Lower leg skin (tissue), 3 donors: ENCODE data around the gene NRDC.

Experiments used
- POLR2A ChIP-seq, 2 donors: fragments of 450-650 bp; IDR thresholded peaks; one replicate each; pipeline ENCODE4 v1.6.1; 2016 to 2017; ENCODE audit warnings: antibody characterized with exemption in 2 of 2, mild to moderate bottlenecking in 1 of 2, moderate library complexity in 1 of 2
- TF ChIP-seq, protein P1 (sequence below), 3 donors: fragments of 450-650 bp; IDR thresholded peaks; one replicate each; pipeline ENCODE4 v1.5.1; 2016; ENCODE audit warnings: antibody characterized with exemption in 3 of 3, mild to moderate bottlenecking in 3 of 3, moderate library complexity in 2 of 3

GRCh38 chr1:51863384-51863783 is 15.1 kb downstream of the NRDC start:
- TF ChIP-seq POLR2A (IDR thresholded peaks at IDR 0.05) = no peak
- TF ChIP-seq, protein P1, sequence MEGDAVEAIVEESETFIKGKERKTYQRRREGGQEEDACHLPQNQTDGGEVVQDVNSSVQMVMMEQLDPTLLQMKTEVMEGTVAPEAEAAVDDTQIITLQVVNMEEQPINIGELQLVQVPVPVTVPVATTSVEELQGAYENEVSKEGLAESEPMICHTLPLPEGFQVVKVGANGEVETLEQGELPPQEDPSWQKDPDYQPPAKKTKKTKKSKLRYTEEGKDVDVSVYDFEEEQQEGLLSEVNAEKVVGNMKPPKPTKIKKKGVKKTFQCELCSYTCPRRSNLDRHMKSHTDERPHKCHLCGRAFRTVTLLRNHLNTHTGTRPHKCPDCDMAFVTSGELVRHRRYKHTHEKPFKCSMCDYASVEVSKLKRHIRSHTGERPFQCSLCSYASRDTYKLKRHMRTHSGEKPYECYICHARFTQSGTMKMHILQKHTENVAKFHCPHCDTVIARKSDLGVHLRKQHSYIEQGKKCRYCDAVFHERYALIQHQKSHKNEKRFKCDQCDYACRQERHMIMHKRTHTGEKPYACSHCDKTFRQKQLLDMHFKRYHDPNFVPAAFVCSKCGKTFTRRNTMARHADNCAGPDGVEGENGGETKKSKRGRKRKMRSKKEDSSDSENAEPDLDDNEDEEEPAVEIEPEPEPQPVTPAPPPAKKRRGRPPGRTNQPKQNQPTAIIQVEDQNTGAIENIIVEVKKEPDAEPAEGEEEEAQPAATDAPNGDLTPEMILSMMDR (IDR thresholded peaks at IDR 0.05) = no peak
